Measurements from ENCODE around the gene AGTR1.
"Not testable (repeated sequence)": the region's sequence is repeated elsewhere in the genome, so short reads cannot be mapped to it uniquely, and the experiment has no call there.

AGTR1 gene

DNA sequence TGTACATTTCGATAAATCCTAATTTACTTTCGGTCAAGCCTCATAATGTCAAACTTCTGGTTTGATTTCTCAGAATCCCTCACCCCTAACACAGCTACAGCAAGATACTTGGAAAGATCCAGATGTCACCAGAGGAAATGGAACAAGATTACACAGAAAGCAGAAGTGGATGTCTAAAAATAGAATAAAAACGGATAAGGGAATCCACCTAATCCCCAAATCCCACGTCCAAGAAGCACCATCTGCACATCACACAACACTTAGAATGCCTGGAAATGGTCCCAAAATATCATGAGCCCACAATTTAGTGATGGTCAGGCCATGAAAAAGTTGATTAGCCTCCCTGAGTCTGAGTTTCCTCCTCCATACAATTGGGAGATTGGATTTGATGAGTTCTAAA, 61.7 kb downstream of the AGTR1 start:
- DNase-seq = no peak

DNA sequence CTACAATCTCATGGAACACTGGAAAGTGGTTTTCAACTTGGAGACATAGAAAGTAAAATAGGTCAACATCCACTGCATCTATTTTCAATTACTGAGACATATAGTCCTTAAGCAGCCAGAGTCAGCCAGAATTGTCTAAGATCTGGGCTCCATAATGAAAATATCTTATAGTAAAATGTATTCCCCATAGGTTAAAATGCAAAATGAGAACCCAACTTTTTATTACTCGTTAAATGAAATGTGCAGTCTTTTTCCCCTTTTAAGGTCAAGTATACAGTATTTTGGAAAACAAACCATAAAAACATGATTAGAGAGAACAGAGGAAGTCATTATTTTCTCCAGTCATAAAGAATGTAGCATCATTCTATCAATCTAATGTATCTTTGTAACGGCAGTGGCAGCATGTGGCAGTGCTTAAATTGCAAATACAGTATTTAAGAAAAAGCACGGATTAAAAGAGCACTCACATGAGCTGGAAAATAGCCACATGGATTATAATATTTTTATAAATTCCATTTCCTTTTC, 65.5 kb downstream of the AGTR1 start:
- no peak for DNase-seq

DNA sequence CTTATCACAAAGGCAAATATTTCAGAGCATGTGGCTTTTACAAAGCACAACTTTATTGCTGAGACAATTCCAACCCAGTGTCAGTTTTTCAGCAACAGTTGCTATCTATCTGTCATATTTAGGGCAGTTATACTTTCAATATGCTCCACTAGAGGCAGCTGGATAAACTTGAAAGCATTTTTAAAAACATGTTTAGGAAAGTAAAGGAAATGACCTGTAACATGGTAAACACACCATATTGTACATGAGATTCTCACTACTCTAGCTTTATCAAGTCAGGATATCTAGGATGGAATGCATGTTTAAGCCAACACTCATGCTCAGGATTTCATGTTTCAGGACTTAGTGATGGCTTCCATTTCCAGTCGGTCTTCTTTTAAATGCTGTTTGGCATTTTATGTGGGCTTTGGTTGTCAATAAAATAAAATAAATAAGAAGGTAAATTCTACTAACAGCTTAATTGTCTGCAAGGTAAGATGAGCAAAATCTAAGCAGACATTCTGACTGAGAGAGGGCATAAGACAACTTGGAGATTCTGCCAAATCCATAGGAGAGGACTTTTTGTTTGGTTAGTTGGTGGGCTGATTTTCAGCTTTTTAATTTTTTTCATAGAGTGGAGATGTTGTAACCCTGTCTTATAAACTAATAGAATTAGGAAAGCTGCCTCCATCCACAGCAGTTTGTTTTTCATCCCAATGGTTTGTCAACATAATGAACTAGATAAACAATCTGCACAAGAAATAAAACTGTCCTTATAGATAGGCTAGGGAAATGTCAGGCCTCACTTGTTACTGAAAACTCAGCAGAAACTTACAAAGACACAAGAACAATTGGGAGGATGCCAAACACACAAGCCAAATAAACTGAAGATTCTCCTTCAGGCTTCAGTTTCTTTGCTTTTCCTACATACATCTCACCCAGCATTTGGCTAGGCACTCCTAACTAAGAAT, 66.6 kb downstream of the AGTR1 start:
- DNase-seq = no peak

DNA sequence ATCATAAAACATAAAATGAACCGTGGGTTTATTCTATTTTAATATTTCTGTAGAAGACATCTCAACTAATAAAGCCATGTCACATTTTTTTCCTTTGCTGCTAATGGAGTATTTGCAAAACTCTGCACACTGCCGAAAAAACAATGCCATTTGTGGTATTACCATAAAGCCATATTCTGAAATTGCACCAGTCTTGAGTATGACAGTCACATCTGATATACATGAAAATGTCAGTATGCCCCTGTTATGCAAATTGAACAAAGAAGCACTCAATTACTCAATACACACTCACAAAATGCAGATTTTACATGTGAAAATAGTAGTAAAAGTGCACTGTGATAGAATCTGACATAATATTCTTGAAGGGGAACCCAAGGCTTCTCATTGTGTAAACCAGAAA, 74.7 kb downstream of the AGTR1 start:
- DNase-seq = no peak

DNA sequence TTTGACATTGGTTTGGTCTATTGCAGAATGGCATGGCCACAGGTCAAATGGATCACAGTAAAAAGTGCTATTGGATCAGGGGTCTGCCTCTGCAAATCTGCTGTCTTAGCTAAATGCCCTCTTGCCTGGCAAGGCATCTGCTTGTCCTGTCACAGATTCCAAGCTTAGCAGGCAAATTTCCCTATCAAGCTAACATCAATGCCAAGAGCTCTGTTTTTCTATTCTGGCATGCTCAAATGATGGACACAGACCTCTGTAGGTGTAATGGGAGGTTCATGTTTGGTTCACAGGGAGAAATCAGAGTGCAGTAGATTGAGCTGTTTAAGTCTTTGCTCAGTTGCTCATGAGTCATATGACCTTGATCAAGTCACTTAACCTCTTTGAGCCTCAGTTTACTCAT, 75.1 kb downstream of the AGTR1 start:
- DNase-seq = no peak

DNA sequence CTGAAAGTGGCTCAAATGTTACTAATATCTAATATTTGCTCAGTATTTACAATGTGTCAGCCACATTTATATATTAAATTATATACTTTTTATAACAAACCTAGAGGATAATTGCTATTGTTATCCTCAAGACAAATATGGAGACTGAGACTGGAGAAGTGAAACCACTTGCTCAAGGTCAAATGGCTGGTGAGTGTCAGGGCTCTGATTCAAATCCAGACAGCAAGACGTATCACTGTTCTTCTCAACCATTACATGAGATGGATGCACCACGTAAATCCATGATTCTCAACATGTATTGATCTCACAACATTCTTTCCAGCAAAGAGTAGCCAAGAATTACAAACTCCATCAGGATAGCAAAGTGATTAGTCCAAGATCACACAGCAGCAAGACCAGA, 76.1 kb downstream of the AGTR1 start:
- no peak for DNase-seq

DNA sequence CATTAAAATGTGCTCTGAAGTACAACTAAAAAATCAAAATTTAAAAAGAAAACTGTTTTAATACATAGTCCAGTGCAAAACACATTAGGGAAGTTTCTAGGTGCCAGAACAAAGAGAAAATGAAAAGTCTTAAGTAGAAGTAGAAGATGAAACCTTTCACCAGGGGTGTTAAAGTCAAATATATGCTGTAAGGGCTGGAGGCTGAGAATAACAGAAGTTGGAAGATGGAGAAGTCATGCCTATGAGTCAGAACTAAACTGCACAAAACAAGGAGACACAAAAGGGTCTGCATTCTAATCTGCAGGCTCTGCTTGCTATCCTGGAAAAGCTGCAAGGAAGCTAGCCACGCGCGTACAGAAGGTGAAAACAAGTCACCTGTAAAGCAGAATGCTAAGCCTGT, 81.2 kb downstream of the AGTR1 start:
- DNase-seq = no peak

DNA sequence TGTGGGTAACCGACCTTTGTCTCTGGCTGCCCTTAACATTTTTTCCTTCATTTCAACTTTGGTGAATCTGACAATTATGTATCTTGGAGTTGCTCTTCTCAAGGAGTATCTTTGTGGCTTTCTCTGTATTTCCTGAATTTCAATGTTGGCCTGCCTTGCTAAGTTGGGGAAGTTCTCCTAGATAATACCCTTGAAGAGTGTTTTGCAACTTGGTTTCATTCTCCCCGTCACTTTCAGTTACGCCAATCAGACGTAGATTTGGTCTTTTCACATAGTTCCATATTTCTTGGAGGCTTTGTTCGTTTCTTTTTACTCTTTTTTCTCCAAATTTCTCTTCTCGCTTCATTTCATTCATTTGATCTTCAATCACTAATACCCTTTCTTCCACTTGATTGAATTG, 87.3 kb downstream of the AGTR1 start:
- not testable (repeated sequence) for DNase-seq

DNA sequence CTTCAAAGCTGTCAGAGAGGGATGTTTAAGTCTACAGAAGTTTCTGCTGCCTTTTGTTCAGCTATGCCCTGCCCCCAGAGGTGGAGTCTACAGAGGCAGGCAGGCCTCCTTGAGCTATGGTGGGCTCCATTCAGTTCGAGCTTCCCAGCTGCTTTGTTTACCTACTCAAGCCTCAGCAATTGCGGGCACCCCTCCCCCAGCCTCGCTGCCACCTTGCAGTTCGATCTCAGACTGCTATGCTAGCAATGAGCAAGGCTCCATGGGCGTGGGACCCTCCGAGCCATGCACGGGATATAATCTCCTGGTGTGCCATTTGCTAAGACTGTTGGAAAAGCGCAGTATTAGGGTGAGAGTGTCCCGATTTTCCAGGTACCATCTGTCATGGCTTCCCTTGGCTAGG, 88.5 kb downstream of the AGTR1 start:
- DNase-seq = not testable (repeated sequence)

DNA sequence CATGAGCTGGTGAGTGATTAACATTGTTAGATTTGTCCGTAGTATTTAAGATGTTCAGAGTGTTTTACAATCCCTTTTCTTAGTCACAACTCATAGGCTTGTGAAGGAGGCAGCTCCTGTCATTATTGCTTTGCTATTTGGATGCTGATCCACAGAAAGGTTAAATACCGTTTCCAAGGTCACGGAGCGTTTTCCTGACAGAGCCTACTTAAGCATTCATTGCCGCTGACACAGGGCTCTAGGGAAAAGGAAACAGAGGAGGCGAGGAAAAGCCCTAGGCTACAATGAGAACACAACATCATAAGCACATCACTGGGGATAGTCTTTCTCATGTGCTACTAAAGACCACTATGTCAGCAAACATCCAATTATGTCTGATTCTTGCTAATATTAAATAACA, 91.4 kb downstream of the AGTR1 start:
- DNase-seq = no peak

DNA sequence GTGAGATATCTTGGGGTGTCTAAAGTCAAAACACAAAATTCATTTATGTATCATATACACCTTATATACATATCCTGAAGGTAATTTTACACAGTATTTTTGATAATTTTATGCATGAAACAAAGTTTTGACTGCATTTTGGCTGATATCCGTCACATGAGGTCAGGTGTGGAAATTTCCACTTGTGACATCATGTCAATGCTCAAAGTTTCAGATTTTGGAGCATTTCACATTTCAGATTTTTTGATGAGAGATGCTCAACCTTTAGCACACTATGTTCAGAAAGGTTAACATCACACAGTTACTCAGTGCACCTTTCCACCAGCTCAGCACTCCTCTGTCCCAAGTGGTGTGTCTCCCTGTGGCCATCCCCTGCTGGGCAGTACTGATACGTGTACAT, 92.2 kb downstream of the AGTR1 start:
- DNase-seq = no peak

DNA sequence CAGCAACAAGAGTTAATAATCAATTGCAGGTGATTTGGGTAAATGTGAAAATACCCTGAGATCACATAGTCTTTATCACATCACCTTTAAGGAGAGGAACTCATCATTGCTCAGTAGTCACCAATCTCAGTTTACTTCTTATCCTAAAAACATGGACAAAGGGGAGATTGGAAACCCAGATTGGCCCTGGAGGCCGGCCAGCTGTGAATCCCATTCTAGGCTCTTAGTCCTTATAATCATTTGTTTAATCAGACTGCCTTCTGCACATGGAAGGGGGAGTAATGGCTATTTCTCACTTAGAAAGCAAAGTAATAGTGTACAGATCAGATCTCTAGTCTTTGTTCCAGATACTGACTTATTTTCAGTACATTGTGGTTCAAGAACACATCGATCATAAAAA, 92.7 kb downstream of the AGTR1 start:
- DNase-seq = no peak

DNA sequence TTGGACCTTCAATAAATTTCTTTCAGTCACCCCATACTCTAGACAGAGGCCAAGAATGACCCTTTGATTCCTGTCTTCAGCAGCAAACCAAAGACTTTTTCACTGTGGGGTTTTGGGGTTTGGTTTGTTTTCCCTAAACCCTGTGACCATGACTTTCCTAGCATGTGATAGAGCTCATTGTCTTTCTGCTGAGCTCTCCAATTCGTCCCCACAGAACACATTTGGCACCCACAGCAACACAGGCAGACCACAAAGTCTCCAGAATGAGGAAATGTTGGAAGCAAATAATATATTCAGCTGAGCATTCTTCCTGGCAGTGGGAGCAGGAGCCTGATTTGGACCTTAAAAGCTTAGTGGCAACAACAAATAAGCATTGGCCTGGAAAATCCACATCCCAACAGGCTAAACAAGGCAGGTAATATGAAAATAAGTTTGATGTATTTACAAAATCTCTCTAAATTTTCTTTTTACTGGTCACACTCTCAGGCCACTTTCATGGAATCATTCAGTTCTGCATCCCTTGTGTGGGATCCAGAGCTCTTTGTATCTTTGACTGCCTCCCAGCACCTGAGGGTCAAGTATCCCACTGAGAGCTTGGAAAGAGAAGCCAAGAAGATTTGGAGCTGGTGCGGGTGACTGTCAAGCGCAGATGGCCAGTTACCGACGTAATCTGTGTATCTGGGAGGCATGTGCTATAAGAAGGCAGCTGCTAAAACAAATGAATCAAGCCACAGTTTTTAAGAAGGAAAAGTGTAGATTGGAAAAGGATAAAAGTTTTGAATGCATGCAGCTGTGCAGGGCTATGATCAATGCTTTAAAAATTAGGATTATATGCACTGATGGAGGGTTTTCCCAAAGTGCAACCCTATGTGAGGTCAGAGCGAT, 93.4 kb downstream of the AGTR1 start:
- no peak for DNase-seq

DNA sequence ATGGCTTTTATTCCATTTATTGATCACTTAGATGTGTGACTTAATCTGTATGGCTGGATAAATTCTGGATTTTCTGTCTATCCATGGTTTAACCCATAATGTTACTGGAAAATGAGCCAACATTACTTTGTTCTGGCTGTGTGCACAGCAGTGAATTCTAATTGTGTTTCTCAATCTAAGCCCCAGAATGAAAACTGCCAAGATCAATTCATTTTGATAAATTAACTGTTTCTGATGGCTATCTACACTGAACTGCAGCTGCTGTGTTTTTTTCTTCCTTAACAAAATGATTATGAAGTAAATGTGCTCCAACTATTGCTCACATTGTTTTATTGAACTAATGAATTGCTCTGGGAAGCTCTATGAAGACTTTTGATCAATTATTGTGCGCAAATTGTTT, 94.2 kb downstream of the AGTR1 start:
- DNase-seq = no peak

DNA sequence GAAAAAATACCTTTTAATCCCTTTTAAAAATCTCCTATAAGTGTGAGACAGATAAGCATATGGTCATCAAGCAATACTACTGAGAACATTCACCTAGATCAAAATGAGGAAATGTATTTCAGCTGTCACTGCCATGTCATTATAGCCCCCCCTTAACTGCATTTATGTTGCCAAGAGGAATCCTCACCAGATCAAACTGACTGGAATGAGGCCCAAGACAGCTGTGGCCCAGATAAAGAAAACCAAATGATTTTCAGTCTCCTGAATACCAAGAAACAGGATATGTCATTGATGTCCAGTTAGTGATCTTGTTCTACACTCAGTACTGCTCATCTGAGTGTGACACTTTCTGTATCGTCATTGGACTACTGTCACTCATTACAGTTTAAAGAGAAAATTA, 94.8 kb downstream of the AGTR1 start:
- no peak for DNase-seq

Measured in activated CD4-positive, CD25-positive, alpha-beta regulatory T cell (primary cell).